ENCODE data around the gene PRG3. TPM values are rescaled to one million over a fixed set of nuclear protein-coding genes. Genes with fewer than 3 reads are reported as not detected.

Gene PRG3
- total and polyA plus RNA-seq, 9 of the 15 experiments (the other 6 are each of a cell fraction or from before 2014, with no cell fraction given) = 0.18 to 0.55 (median 0.38) TPM; not detected in 6

GRCh38 chr11:57353852-57354251 is 27.1 kb downstream of the PRG3 start (continued):
- TF ChIP-seq PRDM10 (IDR thresholded peaks at IDR 0.05; ENCODE audit: partially characterized antibody) = peak; percentile 92
- TF ChIP-seq VEZF1 (CRISPR knock-in tag; IDR thresholded peaks at IDR 0.05) = peak; percentile 40; the same call in 1 of the 2 replicates
- no peak for TF ChIP-seq NFRKB (IDR thresholded peaks at IDR 0.05; ENCODE audit: low read depth)
- TF ChIP-seq ZNF589 (CRISPR knock-in tag; IDR thresholded peaks at IDR 0.05; ENCODE audit: low read depth) = no peak
- TF ChIP-seq GABPA (tag; conservative IDR thresholded peaks at IDR 0.05; ENCODE audit: low read depth) = peak; percentile 76
- TF ChIP-seq PKNOX1 (IDR thresholded peaks at IDR 0.05) = peak; percentile 38; the same call in 1 of the 2 replicates
- TF ChIP-seq ESRRA (IDR thresholded peaks at IDR 0.05; ENCODE audit: borderline replicate concordance, low read depth) = peak; percentile 88
- TF ChIP-seq ATF7 (IDR thresholded peaks at IDR 0.05) = peak; percentile 74
- TF ChIP-seq NR2C1 (IDR thresholded peaks at IDR 0.05) = peak; percentile 64; the same call in 1 of the 2 replicates
- TF ChIP-seq NR2C1 (tag; IDR thresholded peaks at IDR 0.05) = peak; percentile 71
- TF ChIP-seq CBX8 (IDR thresholded peaks at IDR 0.05; ENCODE audit: borderline replicate concordance, extremely low read depth, low read depth, low read length, poor library complexity, severe bottlenecking) = no peak
- TF ChIP-seq OTX1 (CRISPR knock-in tag; IDR thresholded peaks at IDR 0.05) = no peak
- 0 out of 2 replicates have a peak, but pooled peaks have one; percentile 12 for TF ChIP-seq MTA3 (IDR thresholded peaks at IDR 0.05; ENCODE audit: borderline replicate concordance)
- no peak for TF ChIP-seq ZNF592 (IDR thresholded peaks at IDR 0.05)
- TF ChIP-seq DPF2 (IDR thresholded peaks at IDR 0.05) = 0 out of 2 replicates have a peak, but pooled peaks have one; percentile 13
- no peak for TF ChIP-seq PCBP2 (IDR thresholded peaks at IDR 0.05; ENCODE audit: low read depth, low read length, poor library complexity, severe bottlenecking)
- TF ChIP-seq SPI1 (IDR thresholded peaks at IDR 0.05; ENCODE audit: borderline replicate concordance, low read depth, low read length) = peak; percentile 59; the same call in 1 of the 2 replicates
- TF ChIP-seq NR2C2 (CRISPR knock-in tag; IDR thresholded peaks at IDR 0.05) = no peak
- TF ChIP-seq NR2C2 (tag; IDR thresholded peaks at IDR 0.05) = peak; percentile 71

Measured in K562 (cell line).